ENCODE measurements around the gene ADK.

The ADK gene

DNA sequence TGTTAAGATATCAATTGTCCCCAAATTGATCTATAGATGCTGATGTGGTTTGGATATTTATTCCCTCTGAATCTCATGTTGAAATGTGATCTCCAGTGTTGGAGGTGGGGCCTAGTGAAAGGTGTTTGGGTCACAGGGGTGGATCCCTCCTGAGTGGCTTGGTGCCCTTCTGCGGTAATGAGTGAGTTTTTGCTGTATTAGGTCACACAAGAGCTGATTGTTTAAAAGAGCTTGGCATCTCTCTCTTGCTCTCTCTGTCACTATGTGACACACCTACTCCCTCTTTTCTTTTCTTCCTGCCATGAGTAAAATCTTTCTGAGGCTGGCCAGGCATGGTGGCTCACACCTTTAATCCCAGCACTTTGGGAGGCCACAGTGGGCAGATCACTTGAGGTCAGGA, 577.2 kb downstream of the ADK start:
- H3K4me3 ChIP-seq (replicated peaks in 1 of 2; ENCODE audit: low read depth in 2 of 2, low read length in 2 of 2), result no peak overlapping the region
- TF ChIP-seq, protein P1, sequence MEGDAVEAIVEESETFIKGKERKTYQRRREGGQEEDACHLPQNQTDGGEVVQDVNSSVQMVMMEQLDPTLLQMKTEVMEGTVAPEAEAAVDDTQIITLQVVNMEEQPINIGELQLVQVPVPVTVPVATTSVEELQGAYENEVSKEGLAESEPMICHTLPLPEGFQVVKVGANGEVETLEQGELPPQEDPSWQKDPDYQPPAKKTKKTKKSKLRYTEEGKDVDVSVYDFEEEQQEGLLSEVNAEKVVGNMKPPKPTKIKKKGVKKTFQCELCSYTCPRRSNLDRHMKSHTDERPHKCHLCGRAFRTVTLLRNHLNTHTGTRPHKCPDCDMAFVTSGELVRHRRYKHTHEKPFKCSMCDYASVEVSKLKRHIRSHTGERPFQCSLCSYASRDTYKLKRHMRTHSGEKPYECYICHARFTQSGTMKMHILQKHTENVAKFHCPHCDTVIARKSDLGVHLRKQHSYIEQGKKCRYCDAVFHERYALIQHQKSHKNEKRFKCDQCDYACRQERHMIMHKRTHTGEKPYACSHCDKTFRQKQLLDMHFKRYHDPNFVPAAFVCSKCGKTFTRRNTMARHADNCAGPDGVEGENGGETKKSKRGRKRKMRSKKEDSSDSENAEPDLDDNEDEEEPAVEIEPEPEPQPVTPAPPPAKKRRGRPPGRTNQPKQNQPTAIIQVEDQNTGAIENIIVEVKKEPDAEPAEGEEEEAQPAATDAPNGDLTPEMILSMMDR (IDR thresholded peaks at IDR 0.05; ENCODE audit: low read depth, low read length), result no peak
- DNase-seq (ENCODE audit: low read depth in 2 of 2), result peak in 1 of 2 donors; percentile 5

DNA sequence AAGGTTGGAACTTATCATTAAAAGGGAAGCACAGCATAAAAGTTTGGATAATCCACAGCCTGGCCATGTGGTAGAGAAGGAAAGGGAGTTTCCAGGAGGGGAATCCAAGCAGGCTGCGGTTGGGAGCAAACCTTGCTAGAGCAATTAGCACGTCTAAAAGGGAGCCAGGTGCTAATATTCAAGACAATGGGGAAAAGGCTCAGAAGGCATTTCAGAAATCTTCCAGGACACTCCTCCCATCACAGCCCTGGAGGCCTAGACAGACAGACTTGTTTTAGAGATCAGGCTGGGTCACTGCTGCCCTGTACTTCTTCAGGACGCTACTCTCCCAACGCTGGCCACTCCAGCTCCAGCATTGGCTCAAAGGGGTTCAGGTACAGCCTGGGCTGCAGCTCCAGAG, 579.2 kb downstream of the ADK start:
- TF ChIP-seq, protein P1 (IDR thresholded peaks at IDR 0.05; ENCODE audit: low read depth, low read length), result no peak
- no peak for DNase-seq (ENCODE audit: low read depth in 2 of 2)
- H3K4me3 ChIP-seq (replicated peaks in 1 of 2; ENCODE audit: low read depth in 2 of 2, low read length in 2 of 2), result no peak overlapping the region

DNA sequence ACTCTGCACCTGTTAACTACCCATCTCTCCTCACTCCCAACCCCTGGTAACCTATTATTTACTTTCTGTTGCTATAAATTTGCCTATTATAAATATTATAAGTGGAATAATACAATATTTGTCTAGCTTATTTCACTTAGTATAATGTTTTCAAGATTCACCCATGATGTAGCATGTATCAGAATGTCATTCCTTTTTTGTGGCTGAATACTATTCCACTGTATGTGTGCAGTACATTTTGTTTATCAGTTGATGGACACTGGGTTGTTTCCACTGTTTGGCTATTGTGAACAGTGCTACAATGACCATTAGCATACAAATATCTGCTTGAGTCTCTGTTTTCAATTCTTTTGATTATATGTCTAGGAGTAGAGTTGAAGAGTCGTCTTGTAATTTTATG, 582.6 kb downstream of the ADK start:
- TF ChIP-seq, protein P1 (IDR thresholded peaks at IDR 0.05; ENCODE audit: low read depth, low read length), result no peak
- no peak for DNase-seq (ENCODE audit: low read depth in 2 of 2)

DNA sequence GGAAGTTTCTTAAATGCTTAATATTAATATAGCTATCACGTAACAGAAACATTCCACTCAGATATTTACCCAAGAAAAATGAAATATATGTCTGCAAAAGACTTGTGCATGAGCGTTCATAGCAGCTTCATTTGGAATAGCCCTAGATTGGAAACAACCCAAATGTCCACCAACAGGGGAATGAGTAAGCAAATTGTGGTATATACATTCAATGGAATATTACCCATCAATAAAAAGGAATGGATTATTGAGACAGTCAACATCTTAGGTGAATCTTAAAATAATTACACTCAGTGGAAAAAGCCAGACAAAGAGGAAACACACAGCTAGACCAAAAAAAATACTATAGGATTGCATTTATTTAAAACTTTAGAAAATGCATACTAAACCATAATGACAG, 585.0 kb downstream of the ADK start:
- no peak for DNase-seq (ENCODE audit: low read depth in 2 of 2)
- H3K4me3 ChIP-seq (replicated peaks in 1 of 2; ENCODE audit: low read depth in 2 of 2, low read length in 2 of 2), result no peak overlapping the region
- TF ChIP-seq, protein P1 (IDR thresholded peaks at IDR 0.05; ENCODE audit: low read depth, low read length), result no peak

More for the DNA sequence above, 582.6 kb downstream of the ADK start:
- H3K4me3 ChIP-seq (replicated peaks in 1 of 2; ENCODE audit: low read depth in 2 of 2, low read length in 2 of 2), result no peak overlapping the region

DNA sequence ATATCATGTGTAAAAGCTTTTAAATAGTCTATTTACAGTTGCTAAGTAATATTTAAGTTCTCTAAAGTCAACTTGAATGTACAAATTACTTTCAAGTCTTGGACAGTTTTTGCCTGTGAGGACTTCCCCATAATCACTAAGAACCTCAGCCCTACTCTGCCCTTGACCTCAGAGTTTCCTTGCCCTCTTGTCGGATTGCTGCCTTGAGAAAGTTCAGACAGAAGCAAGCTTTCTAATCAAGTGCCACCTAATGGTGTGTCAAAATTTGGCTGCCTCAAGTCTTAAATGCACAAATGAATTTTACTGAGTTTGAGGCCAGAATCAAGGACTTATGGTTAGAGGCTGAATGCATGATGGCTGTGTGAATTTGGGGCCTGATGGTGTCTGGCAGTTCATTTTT, 587.0 kb downstream of the ADK start:
- DNase-seq (ENCODE audit: low read depth in 2 of 2), result peak; percentile 22 to 23
- no peak overlapping the region for H3K4me3 ChIP-seq (replicated peaks in 1 of 2; ENCODE audit: low read depth in 2 of 2, low read length in 2 of 2)
- TF ChIP-seq, protein P1 (IDR thresholded peaks at IDR 0.05; ENCODE audit: low read depth, low read length), result no peak

DNA sequence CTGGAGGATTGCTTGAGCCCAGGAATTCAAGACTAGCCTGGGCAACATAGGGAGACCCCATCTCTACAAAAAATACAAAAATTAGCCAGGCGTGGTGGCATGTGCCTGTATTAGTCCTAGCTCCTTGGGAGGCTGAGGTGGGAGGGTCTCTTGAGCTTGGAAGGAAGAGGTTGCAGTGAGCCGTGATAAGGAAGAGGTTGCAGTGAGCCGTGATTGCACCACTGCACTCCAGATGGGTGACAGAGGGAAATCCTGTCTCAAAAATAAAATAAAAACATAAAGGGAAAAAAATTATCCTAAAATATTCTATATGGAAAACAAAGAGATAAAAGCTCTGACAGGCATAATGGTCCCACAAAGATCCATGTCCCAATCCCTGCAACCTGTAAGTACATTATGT, 587.5 kb downstream of the ADK start:
- TF ChIP-seq, protein P1 (IDR thresholded peaks at IDR 0.05; ENCODE audit: low read depth, low read length), result no peak
- DNase-seq (ENCODE audit: low read depth in 2 of 2), result no peak
- H3K4me3 ChIP-seq (replicated peaks in 1 of 2; ENCODE audit: low read depth in 2 of 2, low read length in 2 of 2), result no peak overlapping the region

DNA sequence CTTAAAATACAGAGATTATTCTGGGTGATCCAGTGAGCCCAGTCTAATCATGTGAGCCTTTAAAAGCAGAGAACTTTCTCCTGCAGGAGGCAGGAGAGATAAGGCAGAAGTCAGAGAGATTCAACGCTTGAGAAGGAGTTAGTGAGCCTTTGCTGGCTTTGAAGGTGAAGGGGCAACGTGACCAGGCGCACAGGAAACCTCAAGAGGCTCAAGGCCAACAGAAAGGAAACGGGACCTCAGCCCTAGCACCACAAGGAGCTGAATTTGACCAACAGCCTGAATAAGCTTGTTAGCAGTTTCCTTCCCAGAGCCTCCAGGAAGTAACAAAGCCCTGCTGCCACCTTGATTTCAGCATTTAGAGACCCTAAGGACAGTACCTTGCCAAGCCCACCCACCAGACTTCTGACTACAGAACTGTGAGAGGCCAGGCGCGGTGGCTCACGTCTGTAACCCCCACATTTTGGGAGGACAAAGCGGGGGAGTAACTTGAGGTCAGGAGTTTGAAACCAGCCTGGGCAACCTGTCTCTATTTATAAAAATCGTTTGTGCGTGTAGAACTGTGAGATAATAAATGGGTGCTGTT, 588.1 kb downstream of the ADK start:
- TF ChIP-seq, protein P1 (IDR thresholded peaks at IDR 0.05; ENCODE audit: low read depth, low read length), result peak; percentile 45
- peak; percentile 41 to 45 for DNase-seq (ENCODE audit: low read depth in 2 of 2)
- no peak overlapping the region for H3K4me3 ChIP-seq (replicated peaks in 1 of 2; ENCODE audit: low read depth in 2 of 2, low read length in 2 of 2)
